Chondrocyte (in vitro differentiated cells): ENCODE measurements around the gene SCCPDH. TPM values are rescaled to one million over a fixed set of nuclear protein-coding genes. Genes with fewer than 3 reads are reported as not detected.

ENCODE experiments used
- DNase-seq: peaks from one replicate; pipeline ENCODE4 v3.0.0; 2021; ENCODE audit warnings: mixed read lengths, low spot score
- H3K27ac Mint-ChIP-seq: one replicate; pipeline ENCODE4 v1.8.0; 2021; ENCODE audit warnings: mild to moderate bottlenecking, moderate library complexity, mixed read lengths; ENCODE audit not compliant: unreplicated experiment
- H3K27me3 Mint-ChIP-seq: 2 replicates; pipeline ENCODE4 v1.8.0; 2021; ENCODE audit warnings: low read depth, mixed read lengths
- H3K36me3 Mint-ChIP-seq: 2 replicates; pipeline ENCODE4 v1.8.0; 2021; ENCODE audit warnings: low read depth, mixed read lengths
- H3K4me1 Mint-ChIP-seq: 2 replicates; pipeline ENCODE4 v1.8.0; 2021; ENCODE audit warnings: low read depth, mild to moderate bottlenecking, mixed read lengths
- H3K4me3 Mint-ChIP-seq: one replicate; pipeline ENCODE4 v1.8.0; 2021; ENCODE audit warnings: mild to moderate bottlenecking, moderate library complexity, mixed read lengths; ENCODE audit not compliant: unreplicated experiment
- H3K9me3 Mint-ChIP-seq: 2 replicates; pipeline ENCODE4 v1.8.0; 2021; ENCODE audit warnings: low read depth, mixed read lengths
- CTCF ChIP-seq: fragments of 200-600 bp; sonication (generic); IDR thresholded peaks from 2 replicates; pipeline ENCODE4 v1.5.0; 2021; ENCODE audit warnings: antibody characterized with exemption, mild to moderate bottlenecking, moderate library complexity
- total RNA-seq: library from RNA; stranded (reverse); gene quantifications from 3 replicates; pipeline ENCODE4 v1.2.1, GENCODE V29; 2021

The SCCPDH gene
- total RNA-seq, 1 donor from 2014 or later = 33.5 TPM

GRCh38 chr1:246773213-246773641 is 49.0 kb downstream of the SCCPDH start:
- TF ChIP-seq CTCF = no peak
- no peak for DNase-seq
- no peak overlapping the region for H3K4me3 Mint-ChIP-seq
- H3K27me3 Mint-ChIP-seq = no peaks in the 10 kb centered on the region
- no peaks in the 10 kb centered on the region for H3K4me1 Mint-ChIP-seq
- no peaks in the 10 kb centered on the region for H3K9me3 Mint-ChIP-seq
- H3K36me3 Mint-ChIP-seq = peaks cover 39% of the 10 kb centered on the region
- no peak overlapping the region for H3K27ac Mint-ChIP-seq

GRCh38 chr1:246775531-246776385 is 51.5 kb downstream of the SCCPDH start:
- no peaks in the 10 kb centered on the region for H3K27me3 Mint-ChIP-seq
- no peaks in the 10 kb centered on the region for H3K9me3 Mint-ChIP-seq
- H3K27ac Mint-ChIP-seq = no peak overlapping the region

GRCh38 chr1:246776923-246777322 is 52.7 kb downstream of the SCCPDH start:
- Mint-ChIP-seq H3K27me3 (no peaks in the 10 kb centered on the region), H3K4me1 (peaks cover 3% of the 10 kb centered on the region), H3K27ac (no peak overlapping the region), H3K4me3 (no peak overlapping the region), H3K9me3 (no peaks in the 10 kb centered on the region), H3K36me3 (peaks cover 44% of the 10 kb centered on the region)
- peak; percentile 37 for DNase-seq
- TF ChIP-seq CTCF = no peak

More at GRCh38 chr1:246775531-246776385, 51.5 kb downstream of the SCCPDH start:
- DNase-seq = peak; percentile 58
- no peaks in the 10 kb centered on the region for H3K4me1 Mint-ChIP-seq
- no peak overlapping the region for H3K4me3 Mint-ChIP-seq
- H3K36me3 Mint-ChIP-seq = peaks cover 45% of the 10 kb centered on the region
- TF ChIP-seq CTCF = no peak

- Mint-ChIP-seq H3K27me3 (no peaks in the 10 kb centered on the region), H3K9me3 (no peaks in the 10 kb centered on the region)
- TF ChIP-seq CTCF = no peak
Observed at GRCh38 chr1:246778663-246779062, 54.5 kb downstream of the SCCPDH start.

GRCh38 chr1:246779561-246780175 is 55.5 kb downstream of the SCCPDH start:
- no peak overlapping the region for H3K4me3 Mint-ChIP-seq
- TF ChIP-seq CTCF = no peak
- no peaks in the 10 kb centered on the region for H3K9me3 Mint-ChIP-seq
- H3K27ac Mint-ChIP-seq = no peak overlapping the region
- peak; percentile 38 for DNase-seq
- peaks cover 16% of the 10 kb centered on the region for H3K4me1 Mint-ChIP-seq
- H3K27me3 Mint-ChIP-seq = no peaks in the 10 kb centered on the region
- peaks cover 29% of the 10 kb centered on the region for H3K36me3 Mint-ChIP-seq

More at GRCh38 chr1:246778663-246779062, 54.5 kb downstream of the SCCPDH start:
- peak; percentile 43 for DNase-seq
- no peak overlapping the region for H3K4me3 Mint-ChIP-seq
- H3K27ac Mint-ChIP-seq = no peak overlapping the region
- peaks cover 32% of the 10 kb centered on the region for H3K36me3 Mint-ChIP-seq
- peaks cover 6% of the 10 kb centered on the region for H3K4me1 Mint-ChIP-seq
